H1 (cell line): ENCODE measurements around the gene LCE1D. TPM values are rescaled to one million over a fixed set of nuclear protein-coding genes. Genes with fewer than 3 reads are reported as not detected.

Experiments used
- KDM5A ChIP-seq: fragments of 200-600 bp; IDR thresholded peaks from 2 replicates; pipeline ENCODE4 v1.7.1; 2012; ENCODE audit warnings: mild to moderate bottlenecking, low read length, inconsistent platforms, mixed read lengths
- POLR2AphosphoS5 ChIP-seq: IDR thresholded peaks from 2 replicates; pipeline ENCODE4 v1.6.1; 2011; ENCODE audit warnings: low read depth, low read length
- TCF12 ChIP-seq: IDR thresholded peaks from 2 replicates; pipeline ENCODE4 v1.6.1; 2011; ENCODE audit warnings: low read depth, mild to moderate bottlenecking, low read length
- polyA plus RNA-seq, 7 experiments: library from polyadenylated mRNA; depleted of rRNA in 3 of 7; stranded (reverse) in 5 of 7; unstranded in 2 of 7; fragments of >200 nt in 5 of 7; fragments of 200-250 nt in 2 of 7; gene quantifications; 1 replicate in 5 of 7; 2 replicates in 1 of 7; 4 replicates in 1 of 7; pipeline versions ENCODE4 v1.2.1 to v1.2.3, GENCODE V29; 2011 to 2013; ENCODE audit warnings: missing spikeins in 2 of 7, mixed read lengths in 2 of 7
- total RNA-seq: library from RNA; stranded (reverse); fragmentation: NEBNext Ultra II Directional; extraction: Animal tissue kit (Norgen Biotek cat#: 25700); gene quantifications from 2 replicates; pipeline ENCODE4 v1.2.1, GENCODE V29; 2021
- TF ChIP-seq, protein P1 (sequence below): fragments of 300-600 bp; sonication (generic); IDR thresholded peaks from 2 replicates; pipeline ENCODE4 v1.7.1; 2012; ENCODE audit warnings: low read length, moderate library complexity, mild to moderate bottlenecking, inconsistent platforms; ENCODE audit not compliant: insufficient replicate concordance

The LCE1D gene
- total and polyA plus RNA-seq, 2 of the 8 experiments (the other 6 are each of a cell fraction or from before 2014, with no cell fraction given) = not detected

DNA sequence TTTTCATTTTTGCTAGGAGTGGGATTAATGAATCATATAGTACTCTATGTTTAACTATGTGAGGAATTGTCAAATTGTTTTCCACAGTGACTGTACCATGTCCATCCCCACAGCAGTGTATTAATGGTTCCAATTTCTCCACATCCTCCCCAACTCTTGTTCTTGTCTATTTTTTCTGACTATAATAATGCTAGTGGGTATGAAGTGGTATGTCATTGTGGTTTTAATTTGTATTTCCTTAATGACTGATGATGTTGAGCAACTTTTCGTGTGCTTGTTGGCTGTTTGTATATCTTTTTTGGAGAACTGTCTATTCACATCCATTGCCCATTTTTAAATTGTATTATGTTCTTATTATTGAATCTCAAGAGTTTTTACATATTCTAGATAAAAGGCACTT, 48.7 kb upstream of the LCE1D start (continued):
- TF ChIP-seq, protein P1, sequence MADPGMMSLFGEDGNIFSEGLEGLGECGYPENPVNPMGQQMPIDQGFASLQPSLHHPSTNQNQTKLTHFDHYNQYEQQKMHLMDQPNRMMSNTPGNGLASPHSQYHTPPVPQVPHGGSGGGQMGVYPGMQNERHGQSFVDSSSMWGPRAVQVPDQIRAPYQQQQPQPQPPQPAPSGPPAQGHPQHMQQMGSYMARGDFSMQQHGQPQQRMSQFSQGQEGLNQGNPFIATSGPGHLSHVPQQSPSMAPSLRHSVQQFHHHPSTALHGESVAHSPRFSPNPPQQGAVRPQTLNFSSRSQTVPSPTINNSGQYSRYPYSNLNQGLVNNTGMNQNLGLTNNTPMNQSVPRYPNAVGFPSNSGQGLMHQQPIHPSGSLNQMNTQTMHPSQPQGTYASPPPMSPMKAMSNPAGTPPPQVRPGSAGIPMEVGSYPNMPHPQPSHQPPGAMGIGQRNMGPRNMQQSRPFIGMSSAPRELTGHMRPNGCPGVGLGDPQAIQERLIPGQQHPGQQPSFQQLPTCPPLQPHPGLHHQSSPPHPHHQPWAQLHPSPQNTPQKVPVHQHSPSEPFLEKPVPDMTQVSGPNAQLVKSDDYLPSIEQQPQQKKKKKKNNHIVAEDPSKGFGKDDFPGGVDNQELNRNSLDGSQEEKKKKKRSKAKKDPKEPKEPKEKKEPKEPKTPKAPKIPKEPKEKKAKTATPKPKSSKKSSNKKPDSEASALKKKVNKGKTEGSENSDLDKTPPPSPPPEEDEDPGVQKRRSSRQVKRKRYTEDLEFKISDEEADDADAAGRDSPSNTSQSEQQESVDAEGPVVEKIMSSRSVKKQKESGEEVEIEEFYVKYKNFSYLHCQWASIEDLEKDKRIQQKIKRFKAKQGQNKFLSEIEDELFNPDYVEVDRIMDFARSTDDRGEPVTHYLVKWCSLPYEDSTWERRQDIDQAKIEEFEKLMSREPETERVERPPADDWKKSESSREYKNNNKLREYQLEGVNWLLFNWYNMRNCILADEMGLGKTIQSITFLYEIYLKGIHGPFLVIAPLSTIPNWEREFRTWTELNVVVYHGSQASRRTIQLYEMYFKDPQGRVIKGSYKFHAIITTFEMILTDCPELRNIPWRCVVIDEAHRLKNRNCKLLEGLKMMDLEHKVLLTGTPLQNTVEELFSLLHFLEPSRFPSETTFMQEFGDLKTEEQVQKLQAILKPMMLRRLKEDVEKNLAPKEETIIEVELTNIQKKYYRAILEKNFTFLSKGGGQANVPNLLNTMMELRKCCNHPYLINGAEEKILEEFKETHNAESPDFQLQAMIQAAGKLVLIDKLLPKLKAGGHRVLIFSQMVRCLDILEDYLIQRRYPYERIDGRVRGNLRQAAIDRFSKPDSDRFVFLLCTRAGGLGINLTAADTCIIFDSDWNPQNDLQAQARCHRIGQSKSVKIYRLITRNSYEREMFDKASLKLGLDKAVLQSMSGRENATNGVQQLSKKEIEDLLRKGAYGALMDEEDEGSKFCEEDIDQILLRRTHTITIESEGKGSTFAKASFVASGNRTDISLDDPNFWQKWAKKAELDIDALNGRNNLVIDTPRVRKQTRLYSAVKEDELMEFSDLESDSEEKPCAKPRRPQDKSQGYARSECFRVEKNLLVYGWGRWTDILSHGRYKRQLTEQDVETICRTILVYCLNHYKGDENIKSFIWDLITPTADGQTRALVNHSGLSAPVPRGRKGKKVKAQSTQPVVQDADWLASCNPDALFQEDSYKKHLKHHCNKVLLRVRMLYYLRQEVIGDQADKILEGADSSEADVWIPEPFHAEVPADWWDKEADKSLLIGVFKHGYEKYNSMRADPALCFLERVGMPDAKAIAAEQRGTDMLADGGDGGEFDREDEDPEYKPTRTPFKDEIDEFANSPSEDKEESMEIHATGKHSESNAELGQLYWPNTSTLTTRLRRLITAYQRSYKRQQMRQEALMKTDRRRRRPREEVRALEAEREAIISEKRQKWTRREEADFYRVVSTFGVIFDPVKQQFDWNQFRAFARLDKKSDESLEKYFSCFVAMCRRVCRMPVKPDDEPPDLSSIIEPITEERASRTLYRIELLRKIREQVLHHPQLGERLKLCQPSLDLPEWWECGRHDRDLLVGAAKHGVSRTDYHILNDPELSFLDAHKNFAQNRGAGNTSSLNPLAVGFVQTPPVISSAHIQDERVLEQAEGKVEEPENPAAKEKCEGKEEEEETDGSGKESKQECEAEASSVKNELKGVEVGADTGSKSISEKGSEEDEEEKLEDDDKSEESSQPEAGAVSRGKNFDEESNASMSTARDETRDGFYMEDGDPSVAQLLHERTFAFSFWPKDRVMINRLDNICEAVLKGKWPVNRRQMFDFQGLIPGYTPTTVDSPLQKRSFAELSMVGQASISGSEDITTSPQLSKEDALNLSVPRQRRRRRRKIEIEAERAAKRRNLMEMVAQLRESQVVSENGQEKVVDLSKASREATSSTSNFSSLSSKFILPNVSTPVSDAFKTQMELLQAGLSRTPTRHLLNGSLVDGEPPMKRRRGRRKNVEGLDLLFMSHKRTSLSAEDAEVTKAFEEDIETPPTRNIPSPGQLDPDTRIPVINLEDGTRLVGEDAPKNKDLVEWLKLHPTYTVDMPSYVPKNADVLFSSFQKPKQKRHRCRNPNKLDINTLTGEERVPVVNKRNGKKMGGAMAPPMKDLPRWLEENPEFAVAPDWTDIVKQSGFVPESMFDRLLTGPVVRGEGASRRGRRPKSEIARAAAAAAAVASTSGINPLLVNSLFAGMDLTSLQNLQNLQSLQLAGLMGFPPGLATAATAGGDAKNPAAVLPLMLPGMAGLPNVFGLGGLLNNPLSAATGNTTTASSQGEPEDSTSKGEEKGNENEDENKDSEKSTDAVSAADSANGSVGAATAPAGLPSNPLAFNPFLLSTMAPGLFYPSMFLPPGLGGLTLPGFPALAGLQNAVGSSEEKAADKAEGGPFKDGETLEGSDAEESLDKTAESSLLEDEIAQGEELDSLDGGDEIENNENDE = no peak
- TF ChIP-seq POLR2AphosphoS5 (no peak), KDM5A (no peak), TCF12 (no peak)
